OCI-M2 (cell line): ENCODE results near the gene SIM1.
"Not testable (repeated sequence)": the region's sequence is repeated elsewhere in the genome, so short reads cannot be mapped to it uniquely, and the experiment has no call there.

Source experiments
- DNase-seq: peaks from one replicate; lab custom pipeline; 2025; ENCODE audit not compliant: unreplicated experiment; lab: John Stamatoyannopoulos, UW

The SIM1 gene

GRCh38 chr6:100370265-100370664, 94.5 kb downstream of the SIM1 start:
- no peak for DNase-seq

- DNase-seq = no peak
These were observed 98.3 kb downstream of the SIM1 start for GRCh38 chr6:100366419-100366818.

GRCh38 chr6:100363651-100364050, 101.1 kb downstream of the SIM1 start:
- DNase-seq = no peak

GRCh38 chr6:100354736-100355641, 109.7 kb downstream of the SIM1 start:
- not testable (repeated sequence) for DNase-seq

- DNase-seq = no peak
These were observed 111.3 kb downstream of the SIM1 start for GRCh38 chr6:100353276-100354015.

- no peak for DNase-seq
These were observed 114.6 kb downstream of the SIM1 start for GRCh38 chr6:100350139-100350538.

GRCh38 chr6:100349366-100349765, 115.4 kb downstream of the SIM1 start:
- no peak for DNase-seq

GRCh38 chr6:100347901-100348550, 116.7 kb downstream of the SIM1 start:
- no peak for DNase-seq

GRCh38 chr6:100346828-100347227, 117.9 kb downstream of the SIM1 start:
- DNase-seq = no peak

GRCh38 chr6:100346203-100346602, 118.5 kb downstream of the SIM1 start:
- no peak for DNase-seq

GRCh38 chr6:100344761-100345160, 120.0 kb downstream of the SIM1 start:
- DNase-seq = no peak

- DNase-seq = no peak
These were observed 120.4 kb downstream of the SIM1 start for GRCh38 chr6:100344321-100344720.

GRCh38 chr6:100343316-100344077, 121.2 kb downstream of the SIM1 start:
- no peak for DNase-seq

GRCh38 chr6:100342830-100343229, 121.9 kb downstream of the SIM1 start:
- DNase-seq = no peak

- DNase-seq = no peak
These were observed 125.0 kb downstream of the SIM1 start for GRCh38 chr6:100339574-100340255.

- DNase-seq = no peak
These were observed 126.6 kb downstream of the SIM1 start for GRCh38 chr6:100338090-100338489.

GRCh38 chr6:100336876-100337275, 127.8 kb downstream of the SIM1 start:
- no peak for DNase-seq

GRCh38 chr6:100335991-100336390, 128.7 kb downstream of the SIM1 start:
- DNase-seq = no peak
